Stimulated activated CD8-positive, alpha-beta memory T cell treated with anti-CD3 and anti-CD28 coated beads, Interleukin-4, amount 100 ng/mL, for 24 hours (primary cell): ENCODE data around the gene HDAC4.

Experiments used
- DNase-seq: peaks from one replicate; pipeline ENCODE4 v3.0.0-alpha.2; 2020; ENCODE audit warnings: low read depth

Gene HDAC4

DNA sequence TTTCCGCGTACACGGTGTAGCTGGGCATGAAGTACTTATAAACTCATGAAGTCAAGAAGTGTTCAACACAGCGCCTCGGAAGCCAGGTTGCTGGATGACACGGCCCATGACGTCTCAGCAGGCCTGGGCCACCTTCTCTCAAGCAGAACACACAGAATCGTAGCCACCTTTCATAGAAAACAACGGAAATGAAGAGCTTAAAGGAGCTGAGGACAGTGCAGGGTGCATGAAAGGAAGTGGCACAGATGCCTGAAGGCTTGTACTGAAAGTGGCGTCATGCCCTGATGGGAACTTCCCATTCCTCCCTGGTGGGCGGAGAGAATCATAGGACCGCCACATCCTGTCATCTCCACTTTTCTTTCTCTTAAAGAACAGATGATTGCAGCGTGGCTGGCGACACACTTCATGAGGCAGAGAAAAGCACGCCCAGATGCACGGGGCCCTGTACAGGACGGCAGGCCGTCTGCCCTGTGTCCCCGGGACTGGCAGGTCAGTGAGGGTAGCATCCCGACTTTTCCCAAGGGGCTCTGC lies 31.1 kb downstream of the HDAC4 start:
- DNase-seq, result peak; percentile 30

DNA sequence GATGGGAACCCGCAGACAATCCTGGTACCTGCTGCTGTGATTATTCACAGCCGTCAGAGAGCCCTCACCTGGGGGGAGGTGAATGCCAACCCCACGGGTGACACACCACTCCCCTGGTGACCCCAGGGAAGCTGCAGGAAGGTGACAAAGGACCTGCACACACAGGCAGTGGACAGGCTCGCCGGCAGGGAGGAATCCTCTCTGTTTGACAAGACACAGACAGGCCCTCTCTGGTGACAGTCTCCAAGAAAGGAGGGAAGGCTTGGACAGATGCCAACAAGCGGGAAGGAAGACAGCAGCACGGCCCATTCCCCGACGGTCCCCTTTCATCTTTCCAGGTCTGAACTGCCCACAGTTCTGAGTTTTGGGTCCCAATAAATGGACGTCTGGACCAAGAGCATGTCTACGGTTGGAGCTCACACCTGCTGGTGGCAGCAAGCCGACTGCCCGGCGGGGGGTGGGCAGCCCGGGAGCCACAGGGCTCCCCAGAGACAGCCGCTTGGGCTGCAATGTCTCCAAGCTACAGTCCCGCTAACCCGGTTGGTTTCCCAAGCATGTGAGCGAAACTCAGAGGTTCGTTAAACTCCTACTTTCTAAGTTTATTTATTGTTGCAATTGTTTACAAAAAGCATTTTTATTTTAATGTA lies 31.8 kb downstream of the HDAC4 start:
- no peak for DNase-seq

- DNase-seq, result no peak
Observed at GRCh38 chr2:239368321-239368720, 32.5 kb downstream of the HDAC4 start.

DNA sequence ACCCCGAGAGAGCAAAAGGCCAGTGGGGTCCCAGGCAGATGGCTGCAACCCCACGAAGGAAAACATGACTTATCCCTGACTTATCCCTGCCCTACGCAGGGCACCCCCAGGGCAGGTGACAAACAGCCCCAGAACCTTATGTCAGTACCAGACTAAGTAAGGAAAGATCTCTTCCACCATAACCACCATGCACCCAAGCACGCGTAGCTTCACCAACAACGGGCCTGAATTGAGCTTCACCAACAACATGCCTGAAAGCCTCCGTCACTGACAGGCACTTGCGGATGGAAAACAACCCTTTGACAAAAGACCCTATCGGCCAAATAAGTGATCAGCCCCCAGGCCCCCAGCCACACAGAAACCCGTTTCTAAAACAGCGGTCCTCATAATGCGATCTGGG lies 34.1 kb downstream of the HDAC4 start:
- DNase-seq, result no peak

DNA sequence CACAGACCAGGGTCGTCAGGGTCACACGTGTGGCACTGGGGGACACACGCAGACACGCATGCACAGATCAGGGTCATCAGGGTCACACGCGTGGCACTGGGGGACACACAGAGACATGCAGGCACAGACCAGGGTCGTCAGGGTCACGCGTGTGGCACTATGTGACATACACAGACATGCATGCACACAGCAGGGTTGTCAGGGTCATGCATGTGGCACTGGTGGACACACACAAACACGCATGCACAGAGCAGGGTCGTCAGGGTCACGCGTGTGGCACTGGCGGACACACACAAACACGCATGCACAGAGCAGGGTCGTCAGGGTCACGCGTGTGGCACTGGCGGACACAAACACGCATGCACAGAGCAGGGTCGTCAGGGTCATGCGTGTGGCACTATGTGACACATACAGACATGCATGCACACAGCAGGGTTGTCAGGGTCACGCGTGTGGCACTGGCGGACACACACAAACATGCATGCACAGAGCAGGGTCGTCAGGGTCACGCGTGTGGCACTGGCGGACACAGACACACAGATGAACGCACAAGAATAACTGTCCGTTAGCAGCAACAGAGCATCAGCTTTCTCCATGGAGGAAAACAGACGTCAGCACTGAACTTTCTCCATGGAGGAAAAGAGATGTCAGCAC lies 34.9 kb downstream of the HDAC4 start:
- DNase-seq, result no peak

DNA sequence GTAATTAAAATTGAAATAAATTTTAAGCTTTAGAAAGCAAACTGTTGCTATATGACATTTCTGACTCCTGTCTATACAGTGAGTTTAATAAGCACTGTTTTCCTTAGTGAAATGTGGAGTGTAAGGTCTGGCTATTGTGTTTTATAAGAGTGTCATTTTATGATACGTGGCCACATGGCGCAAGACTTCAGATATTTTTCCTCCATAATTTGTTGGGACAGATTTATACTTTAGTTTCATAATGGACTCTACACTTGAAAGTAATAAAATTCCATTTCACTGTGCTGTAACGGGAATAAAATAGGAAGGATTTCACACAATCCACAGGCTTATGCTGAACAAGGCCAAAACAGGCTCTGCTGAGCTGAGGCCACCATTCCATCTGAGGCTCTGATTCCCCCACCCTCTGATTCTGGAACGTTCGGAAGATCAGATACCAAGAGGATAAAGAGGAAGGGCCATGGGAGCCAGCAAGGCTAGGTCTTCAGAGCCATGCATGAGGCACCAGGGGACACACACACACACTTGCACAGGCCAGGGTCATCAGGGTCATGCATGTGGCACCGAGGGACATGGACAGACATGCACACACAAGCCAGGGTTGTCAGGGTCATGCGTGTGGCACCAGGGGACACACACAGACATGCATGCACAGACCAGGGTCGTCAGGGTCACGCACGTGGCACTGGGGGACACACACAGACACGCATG lies 35.6 kb downstream of the HDAC4 start:
- no peak for DNase-seq

DNA sequence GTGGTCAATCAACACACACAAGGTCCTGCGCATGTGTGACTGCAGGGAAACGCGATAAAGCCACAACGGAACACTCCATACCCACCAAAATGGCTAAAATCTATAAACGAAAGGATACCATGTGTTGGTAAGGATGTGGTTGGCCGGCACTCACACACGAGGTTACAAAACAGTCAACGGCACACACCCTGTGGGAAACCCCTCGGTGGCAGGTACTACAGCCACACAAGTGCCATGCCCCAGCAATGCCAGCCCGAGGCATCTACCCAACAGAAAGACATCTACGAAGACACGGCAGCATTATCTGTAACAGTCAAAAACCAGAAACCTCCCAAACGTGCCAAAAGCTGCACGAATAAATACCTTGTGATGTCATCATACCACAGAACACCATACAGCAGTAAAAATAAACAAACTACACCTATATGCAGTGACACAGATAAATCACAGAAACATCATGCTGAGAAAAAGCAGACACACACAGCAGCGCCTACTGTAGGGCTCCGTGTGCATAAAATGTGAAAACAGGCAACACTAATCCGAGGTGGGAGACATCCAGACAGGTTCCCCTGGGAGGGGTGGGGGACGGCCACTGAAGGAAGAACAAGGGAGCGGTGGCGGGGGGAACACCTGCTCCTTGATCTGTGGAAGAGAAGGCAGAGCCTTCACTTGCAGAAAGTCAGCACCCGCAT lies 36.7 kb downstream of the HDAC4 start:
- no peak for DNase-seq

DNA sequence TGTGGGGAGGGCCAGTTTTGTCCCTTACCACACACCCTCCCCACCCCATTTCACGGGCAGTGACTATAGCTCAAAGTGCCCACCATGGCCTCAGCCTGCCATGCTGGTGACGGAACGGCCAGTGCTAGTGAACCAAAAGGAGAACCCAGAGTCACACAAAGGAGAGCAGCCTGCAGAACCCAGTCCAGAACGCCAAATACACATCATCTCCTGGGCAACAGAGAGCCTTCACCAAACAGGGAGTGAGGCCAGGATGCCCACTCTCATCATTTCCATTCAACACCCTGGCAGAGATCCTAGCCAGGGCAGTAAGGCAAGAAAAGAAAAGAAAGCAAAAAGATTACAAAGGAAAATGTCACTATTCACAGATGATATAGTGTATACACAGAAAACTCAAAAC lies 38.3 kb downstream of the HDAC4 start:
- DNase-seq, result no peak

DNA sequence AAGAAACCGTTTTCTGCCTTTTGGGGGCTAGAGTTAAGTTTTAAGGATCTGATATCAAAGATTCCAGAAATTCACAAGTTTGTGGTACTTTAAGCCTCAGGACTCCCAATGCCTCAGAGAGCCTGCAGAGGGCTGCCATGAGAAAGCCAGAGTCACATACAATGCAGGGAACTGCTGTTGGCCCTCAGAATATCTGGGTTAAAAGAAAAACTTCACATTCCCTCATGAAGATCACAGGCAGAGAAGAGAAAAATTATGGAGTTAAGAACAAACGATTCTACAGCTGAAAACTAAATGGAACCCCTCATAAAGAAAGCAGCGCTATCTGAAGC lies 39.5 kb downstream of the HDAC4 start:
- DNase-seq, result no peak

DNA sequence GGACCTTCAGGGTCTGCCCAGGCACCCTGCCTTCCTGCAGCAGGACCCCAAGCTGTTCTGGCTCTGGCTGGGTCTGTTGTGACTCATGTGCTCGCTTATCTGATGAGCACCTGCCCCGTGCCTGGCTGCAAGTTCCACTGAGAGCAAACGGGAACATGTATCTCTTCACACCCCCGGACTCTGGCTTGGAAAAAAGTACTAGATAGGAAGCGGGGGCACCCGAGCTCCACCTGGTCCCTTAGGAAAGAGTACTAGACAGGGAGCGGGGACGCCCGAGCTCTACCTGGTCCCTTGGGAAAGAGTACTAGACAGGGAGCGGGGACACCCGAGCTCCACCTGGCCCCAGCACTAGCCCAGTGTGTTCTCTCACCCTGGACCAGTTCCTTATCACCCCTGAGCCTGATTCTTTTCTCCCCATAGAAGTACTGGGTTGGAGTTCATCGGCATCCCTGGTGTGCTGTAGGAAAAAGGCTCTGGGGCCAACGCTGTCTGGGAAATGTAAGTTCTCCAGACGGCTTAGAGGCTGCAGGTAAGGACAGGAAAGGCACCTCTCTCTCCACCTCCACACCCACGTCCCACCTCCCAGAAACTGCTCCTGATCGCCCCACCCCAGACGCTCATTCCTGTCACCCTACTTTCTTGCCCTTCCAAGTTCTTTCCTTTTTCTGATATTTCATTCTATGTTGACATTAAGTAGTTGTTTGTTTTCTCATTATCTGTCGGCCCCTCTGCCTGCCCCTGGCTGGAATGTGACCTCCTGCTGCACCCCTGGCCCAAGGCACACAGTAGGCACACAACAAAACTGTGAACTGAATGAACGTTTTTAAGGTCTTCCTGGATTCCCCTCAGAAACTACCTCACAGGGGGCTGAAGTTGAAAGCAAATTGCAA lies 40.2 kb downstream of the HDAC4 start:
- no peak for DNase-seq

- DNase-seq, result no peak
Observed at GRCh38 chr2:239360008-239360407, 40.8 kb downstream of the HDAC4 start.

DNA sequence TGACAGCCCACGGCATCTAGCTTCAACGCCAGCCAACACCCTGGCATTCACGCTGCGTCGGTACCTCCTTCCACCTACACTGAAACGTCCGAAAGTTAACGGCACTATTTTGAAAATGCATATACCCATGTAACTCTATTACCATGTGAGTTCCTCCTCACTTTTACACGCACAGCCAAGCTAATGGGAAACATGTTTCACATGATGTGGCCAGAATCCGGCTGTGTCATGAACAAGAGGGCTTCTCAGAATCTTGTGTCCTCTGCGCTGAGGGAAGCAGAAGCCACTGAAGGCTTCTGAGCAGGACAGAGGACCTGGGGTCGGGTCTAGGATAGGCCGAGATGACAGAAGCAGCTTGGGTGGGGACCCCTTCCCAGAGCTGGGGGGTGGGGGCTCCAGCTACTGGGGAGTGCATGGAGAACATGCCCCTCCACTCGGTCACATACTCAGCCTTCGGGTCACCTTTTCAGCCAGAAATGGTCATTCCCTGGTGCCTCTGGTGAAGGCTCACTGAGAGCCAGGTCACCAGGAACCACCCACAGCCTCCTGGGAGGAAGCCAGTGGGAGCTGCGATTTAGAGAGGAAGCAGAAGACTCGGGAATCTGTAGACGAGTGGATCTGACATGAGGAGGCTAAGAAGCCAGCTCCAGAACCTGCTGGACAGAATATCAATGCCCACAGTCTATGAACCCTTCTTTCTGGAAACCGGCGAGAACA lies 41.5 kb downstream of the HDAC4 start:
- DNase-seq, result no peak

DNA sequence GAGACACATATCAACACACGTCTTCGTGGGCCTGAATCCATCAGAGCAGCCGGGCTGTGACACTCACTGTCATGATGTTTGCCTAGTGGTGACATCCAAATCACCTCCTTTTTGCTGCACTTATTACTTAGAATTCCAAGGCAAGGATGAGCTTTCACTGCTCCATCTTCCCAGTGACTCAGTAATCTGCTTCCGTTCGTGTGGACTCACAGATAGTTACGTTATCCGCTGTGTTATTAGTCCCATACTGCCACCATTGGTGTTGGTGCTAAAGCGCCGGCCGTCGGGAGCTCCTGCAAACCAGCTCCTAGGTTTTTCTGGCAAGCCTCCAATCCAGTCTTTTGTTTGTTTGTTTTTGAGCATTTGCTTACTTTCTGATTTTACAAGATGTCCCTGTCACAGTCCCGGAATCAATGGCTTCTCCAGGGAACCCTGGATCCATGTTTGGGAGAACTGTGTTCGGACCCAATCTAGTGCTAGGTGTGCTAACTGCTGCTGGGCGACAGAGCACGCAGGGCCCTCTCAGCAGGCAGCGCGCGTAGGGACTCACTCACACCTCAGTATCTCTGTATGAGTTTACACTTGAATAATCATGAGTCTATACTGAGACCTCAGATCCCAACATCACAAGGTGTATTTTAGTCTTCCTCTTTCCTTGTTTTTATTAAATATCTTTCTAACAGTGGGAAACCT lies 42.6 kb downstream of the HDAC4 start:
- DNase-seq, result no peak

GRCh38 chr2:239355724-239356123 lies 45.1 kb downstream of the HDAC4 start:
- DNase-seq, result no peak

DNA sequence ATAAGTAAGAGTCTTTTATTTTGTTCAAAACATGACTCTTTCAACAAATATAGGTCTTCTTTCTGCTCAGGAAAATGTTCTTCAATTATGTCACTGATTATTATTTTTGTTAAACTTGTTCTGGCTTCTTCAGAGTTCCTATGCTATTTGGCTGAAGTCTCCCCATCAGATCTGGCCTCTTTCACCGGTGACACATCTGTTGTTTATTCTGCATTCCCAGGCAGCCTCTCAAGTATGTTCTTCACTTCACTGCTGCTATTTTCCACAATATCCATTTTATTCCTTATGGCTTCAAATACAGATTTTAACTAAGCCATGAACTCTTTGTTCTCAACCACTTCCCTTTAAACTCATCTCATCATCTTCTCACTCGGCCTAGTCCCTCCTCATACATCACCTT lies 45.7 kb downstream of the HDAC4 start:
- DNase-seq, result no peak

- DNase-seq, result no peak
Observed at GRCh38 chr2:239354791-239355136, 46.1 kb downstream of the HDAC4 start.

DNA sequence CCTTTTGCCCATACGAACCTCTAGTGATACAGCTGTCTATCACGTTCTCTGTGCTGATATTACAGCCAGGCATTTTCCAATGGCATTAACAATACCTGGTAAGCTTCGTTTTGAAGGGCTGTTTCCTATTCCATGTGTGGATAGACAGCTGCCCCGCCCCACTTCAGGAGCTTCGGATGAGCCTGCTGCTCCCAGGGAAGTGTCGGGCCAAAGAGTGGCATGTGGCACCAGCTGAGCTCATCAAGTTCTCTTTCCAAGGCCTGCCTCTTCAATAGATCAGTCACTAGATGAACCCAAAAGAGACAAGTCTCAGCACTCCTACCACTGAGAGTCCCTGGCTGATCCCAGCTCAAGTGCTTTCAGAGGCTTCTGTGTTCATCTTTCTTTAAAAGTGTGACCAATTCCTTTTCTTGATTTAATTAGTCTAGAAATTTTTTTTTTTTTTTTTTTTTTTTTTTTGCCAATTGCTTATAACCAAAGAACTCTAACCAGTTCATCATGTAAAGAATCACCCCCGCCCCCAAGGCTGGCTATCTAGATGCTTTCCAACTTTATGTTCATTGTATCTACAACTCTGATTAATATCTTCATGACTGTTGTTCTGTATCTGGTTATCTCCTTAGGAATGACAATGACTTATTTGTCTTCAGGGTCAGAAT lies 46.6 kb downstream of the HDAC4 start:
- DNase-seq, result no peak

DNA sequence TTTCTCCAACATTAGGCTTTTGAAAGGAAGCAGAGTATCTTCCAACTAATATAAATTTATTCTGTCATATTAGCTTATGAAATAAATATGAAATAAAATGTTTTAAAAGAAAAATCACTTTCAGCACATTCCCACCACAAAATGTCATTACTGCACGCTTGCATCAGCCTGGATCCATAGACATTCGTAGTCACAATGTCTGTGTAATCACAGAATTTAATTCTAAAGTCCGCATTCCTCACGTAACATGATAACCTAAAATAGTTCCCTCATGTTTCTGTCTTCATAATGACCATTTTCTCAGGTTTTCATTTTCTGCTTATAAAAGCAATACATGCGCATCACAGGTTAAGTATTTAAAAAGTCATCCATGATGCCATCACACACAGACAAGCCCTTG lies 47.1 kb downstream of the HDAC4 start:
- DNase-seq, result no peak

- no peak for DNase-seq
Observed at GRCh38 chr2:239351687-239352086, 49.1 kb downstream of the HDAC4 start.
